KBM-7 (cell line): ENCODE results near the gene GPATCH2L.

Source experiments
- DNase-seq: peaks from one replicate; pipeline ENCODE4 v3.0.0-alpha.2; 2015
- in situ Hi-C: fragments of 300-500 bp; cut with MboI; formaldehyde crosslinking; loops from 2 replicates; pipeline ENCODE4 v1.14.3; 2020; ENCODE audit warnings: low sequenced_read_pairs, low pct_unique_long_range_greater_than_20kb, mixed read lengths

GPATCH2L gene

GRCh38 chr14:76237349-76237990 is 85.7 kb downstream of the GPATCH2L start:
- DNase-seq: no peak
- in situ Hi-C loops: no loop called here

GRCh38 chr14:76245097-76245496 is 93.4 kb downstream of the GPATCH2L start:
- no peak for DNase-seq
- in situ Hi-C loops: no loop called here

GRCh38 chr14:76250302-76250701 is 98.6 kb downstream of the GPATCH2L start:
- in situ Hi-C loops: no loop called here
- DNase-seq: no peak

GRCh38 chr14:76252471-76252870 is 100.7 kb downstream of the GPATCH2L start:
- in situ Hi-C loops: no loop called here
- DNase-seq: no peak

- no peak for DNase-seq
- in situ Hi-C loops: no loop called here
Measured at GRCh38 chr14:76253111-76253510, 101.4 kb downstream of the GPATCH2L start.

- in situ Hi-C loops: no loop called here
- DNase-seq: no peak
Measured at GRCh38 chr14:76256545-76256944, 104.8 kb downstream of the GPATCH2L start.

- in situ Hi-C loops: no loop called here
- DNase-seq: no peak
Measured at GRCh38 chr14:76257111-76257803, 105.5 kb downstream of the GPATCH2L start.

- no peak for DNase-seq
- in situ Hi-C loops: no loop called here
Measured at GRCh38 chr14:76257842-76258397, 106.2 kb downstream of the GPATCH2L start.

GRCh38 chr14:76259029-76259735 is 107.5 kb downstream of the GPATCH2L start:
- in situ Hi-C loops: no loop called here
- no peak for DNase-seq

- in situ Hi-C loops: no loop called here
- DNase-seq: no peak
Measured at GRCh38 chr14:76260749-76261148, 109.0 kb downstream of the GPATCH2L start.

GRCh38 chr14:76261371-76261811 is 109.7 kb downstream of the GPATCH2L start:
- in situ Hi-C loops: no loop called here

GRCh38 chr14:76262641-76263040 is 110.9 kb downstream of the GPATCH2L start:
- in situ Hi-C loops: no loop called here

More at GRCh38 chr14:76261371-76261811, 109.7 kb downstream of the GPATCH2L start:
- DNase-seq: no peak

More at GRCh38 chr14:76262641-76263040, 110.9 kb downstream of the GPATCH2L start:
- DNase-seq: no peak
